VCaP (cell line): ENCODE data around the gene VWA5B1.

ENCODE experiments used
- H3K27ac ChIP-seq: fragments of 450-650 bp; 2 replicates; pipeline ENCODE4 v1.5.1; 2017
- CTCF ChIP-seq: fragments of 450-650 bp; conservative IDR thresholded peaks from 2 replicates; pipeline ENCODE4 v1.5.1; 2017; ENCODE audit warnings: mild to moderate bottlenecking, moderate library complexity

The VWA5B1 gene

GRCh38 chr1:20290624-20291597, at the start of gene VWA5B1:
Gene VWA5B1, plus strand, starts transcription at chr1:20290875. Its CDS starts 19,727 bp downstream, at chr1:20310602.
- H3K27ac ChIP-seq, result no peak within 1 kb of the TSS
- no peak for TF ChIP-seq CTCF

GRCh38 chr1:20242890-20243479, 47.7 kb upstream of the VWA5B1 start:
- TF ChIP-seq CTCF, result no peak
- no peak overlapping the region for H3K27ac ChIP-seq

- TF ChIP-seq CTCF, result no peak
Observed at GRCh38 chr1:20248971-20249612, 41.6 kb upstream of the VWA5B1 start.

GRCh38 chr1:20250340-20250989, 40.2 kb upstream of the VWA5B1 start:
- no peak for TF ChIP-seq CTCF
- H3K27ac ChIP-seq, result peak overlapping the region; percentile 90

More at GRCh38 chr1:20248971-20249612, 41.6 kb upstream of the VWA5B1 start:
- peak overlapping the region; percentile 90 for H3K27ac ChIP-seq

- H3K27ac ChIP-seq, result peak overlapping the region; percentile 90
- no peak for TF ChIP-seq CTCF
Observed at GRCh38 chr1:20252587-20252986, 38.1 kb upstream of the VWA5B1 start.

GRCh38 chr1:20255666-20256065, 35.0 kb upstream of the VWA5B1 start:
- H3K27ac ChIP-seq, result peak overlapping the region; percentile 73
- TF ChIP-seq CTCF, result no peak
